SK-N-SH treated with all-trans-retinoic acid at 6 μM for 48 hours (cell line): ENCODE results near the gene RNF145.

ENCODE experiments used
- ATAC-seq: fragments of 200-7000 bp; cut with Tn5 transposase; 3 replicates; pipeline ENCODE4 v1.9.1; 2020; ENCODE audit warnings: mild to moderate bottlenecking, moderate library complexity
- ARNTL ChIP-seq: fragments of 450-650 bp; formaldehyde crosslinking; IDR thresholded peaks from 2 replicates; pipeline ENCODE4 v1.5.0; 2020; ENCODE audit warnings: low read depth, mild to moderate bottlenecking, moderate library complexity, borderline replicate concordance
- BACH2 ChIP-seq: fragments of 250-450 bp; sonication (Bioruptor Pico); IDR thresholded peaks from 2 replicates; pipeline ENCODE4 v1.9.0; 2021; ENCODE audit warnings: mild to moderate bottlenecking, borderline replicate concordance
- CREB5 ChIP-seq: fragments of 250-450 bp; sonication (Bioruptor Pico); IDR thresholded peaks from 2 replicates; pipeline ENCODE4 v1.5.1; 2020; ENCODE audit warnings: low read depth, mild to moderate bottlenecking, moderate library complexity
- CSRNP3 ChIP-seq: fragments of 250-450 bp; sonication (Bioruptor Pico); IDR thresholded peaks from 2 replicates; pipeline ENCODE4 v1.5.1; 2021; ENCODE audit warnings: mild to moderate bottlenecking, moderate library complexity
- ESRRG ChIP-seq: fragments of 250-450 bp; sonication (Bioruptor Pico); IDR thresholded peaks from 2 replicates; pipeline ENCODE4 v1.6.1; 2021; ENCODE audit warnings: mild to moderate bottlenecking
- ISL1 ChIP-seq: fragments of 250-450 bp; sonication (Bioruptor Pico); IDR thresholded peaks from 2 replicates; pipeline ENCODE4 v2.1.2; 2022; ENCODE audit warnings: mild to moderate bottlenecking, moderate library complexity
- PPARA ChIP-seq: fragments of 250-450 bp; sonication (Bioruptor Pico); IDR thresholded peaks from 2 replicates; pipeline ENCODE4 v1.5.0; 2020; ENCODE audit warnings: mild to moderate bottlenecking, borderline replicate concordance
- RARB ChIP-seq: fragments of 250-450 bp; sonication (Bioruptor Pico); IDR thresholded peaks from 2 replicates; pipeline ENCODE4 v1.8.0; 2021; ENCODE audit warnings: mild to moderate bottlenecking, moderate library complexity
- TCF4 ChIP-seq: fragments of 250-450 bp; sonication (Bioruptor Pico); IDR thresholded peaks from 2 replicates; pipeline ENCODE4 v1.8.0; 2021; ENCODE audit warnings: mild to moderate bottlenecking, moderate library complexity, borderline replicate concordance
- TOX ChIP-seq: fragments of 250-450 bp; sonication (Bioruptor Pico); IDR thresholded peaks from 2 replicates; pipeline ENCODE4 v1.8.0; 2021; ENCODE audit warnings: mild to moderate bottlenecking, moderate library complexity, borderline replicate concordance
- ZC3H10 ChIP-seq: fragments of 250-450 bp; sonication (Bioruptor Pico); IDR thresholded peaks from 2 replicates; pipeline ENCODE4 v1.5.1; 2021; ENCODE audit warnings: mild to moderate bottlenecking, moderate library complexity
- ZFP30 ChIP-seq: fragments of 450-650 bp; formaldehyde crosslinking; IDR thresholded peaks from 2 replicates; pipeline ENCODE4 v1.5.0; 2022; ENCODE audit warnings: mild to moderate bottlenecking, moderate library complexity
- ZNF565 ChIP-seq: fragments of 450-650 bp; formaldehyde crosslinking; conservative IDR thresholded peaks from 2 replicates; pipeline ENCODE4 v1.5.0; 2020; ENCODE audit warnings: low read depth, mild to moderate bottlenecking, moderate library complexity
- ZNF70 ChIP-seq: fragments of 450-650 bp; formaldehyde crosslinking; IDR thresholded peaks from 2 replicates; pipeline ENCODE4 v1.5.0; 2020; ENCODE audit warnings: mild to moderate bottlenecking, moderate library complexity
- ZNF8 ChIP-seq: fragments of 450-650 bp; formaldehyde crosslinking; IDR thresholded peaks from 2 replicates; pipeline ENCODE4 v1.5.0; 2020; ENCODE audit warnings: mild to moderate bottlenecking, moderate library complexity
- TF ChIP-seq, protein P1 (sequence below): fragments of 250-450 bp; sonication (Bioruptor Pico); IDR thresholded peaks from 2 replicates; pipeline ENCODE4 v1.5.0; 2020; ENCODE audit warnings: mild to moderate bottlenecking, moderate library complexity
- TF ChIP-seq, protein P2 (sequence below): fragments of 250-450 bp; sonication (Bioruptor Pico); IDR thresholded peaks from 2 replicates; pipeline ENCODE4 v1.8.0; 2021; ENCODE audit warnings: low read depth, mild to moderate bottlenecking, moderate library complexity, borderline replicate concordance
- TF ChIP-seq, protein P3 (sequence below): fragments of 250-450 bp; sonication (Bioruptor Pico); IDR thresholded peaks from 2 replicates; pipeline ENCODE4 v1.8.0; 2020; ENCODE audit warnings: mild to moderate bottlenecking, moderate library complexity, borderline replicate concordance

RNF145 gene

GRCh38 chr5:159135896-159136531 is 73.3 kb downstream of the RNF145 start:
- TF ChIP-seq, protein P1, sequence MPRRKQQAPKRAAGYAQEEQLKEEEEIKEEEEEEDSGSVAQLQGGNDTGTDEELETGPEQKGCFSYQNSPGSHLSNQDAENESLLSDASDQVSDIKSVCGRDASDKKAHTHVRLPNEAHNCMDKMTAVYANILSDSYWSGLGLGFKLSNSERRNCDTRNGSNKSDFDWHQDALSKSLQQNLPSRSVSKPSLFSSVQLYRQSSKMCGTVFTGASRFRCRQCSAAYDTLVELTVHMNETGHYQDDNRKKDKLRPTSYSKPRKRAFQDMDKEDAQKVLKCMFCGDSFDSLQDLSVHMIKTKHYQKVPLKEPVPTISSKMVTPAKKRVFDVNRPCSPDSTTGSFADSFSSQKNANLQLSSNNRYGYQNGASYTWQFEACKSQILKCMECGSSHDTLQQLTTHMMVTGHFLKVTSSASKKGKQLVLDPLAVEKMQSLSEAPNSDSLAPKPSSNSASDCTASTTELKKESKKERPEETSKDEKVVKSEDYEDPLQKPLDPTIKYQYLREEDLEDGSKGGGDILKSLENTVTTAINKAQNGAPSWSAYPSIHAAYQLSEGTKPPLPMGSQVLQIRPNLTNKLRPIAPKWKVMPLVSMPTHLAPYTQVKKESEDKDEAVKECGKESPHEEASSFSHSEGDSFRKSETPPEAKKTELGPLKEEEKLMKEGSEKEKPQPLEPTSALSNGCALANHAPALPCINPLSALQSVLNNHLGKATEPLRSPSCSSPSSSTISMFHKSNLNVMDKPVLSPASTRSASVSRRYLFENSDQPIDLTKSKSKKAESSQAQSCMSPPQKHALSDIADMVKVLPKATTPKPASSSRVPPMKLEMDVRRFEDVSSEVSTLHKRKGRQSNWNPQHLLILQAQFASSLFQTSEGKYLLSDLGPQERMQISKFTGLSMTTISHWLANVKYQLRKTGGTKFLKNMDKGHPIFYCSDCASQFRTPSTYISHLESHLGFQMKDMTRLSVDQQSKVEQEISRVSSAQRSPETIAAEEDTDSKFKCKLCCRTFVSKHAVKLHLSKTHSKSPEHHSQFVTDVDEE = no peak
- TF ChIP-seq CSRNP3 (CRISPR knock-in tag) (no peak), PPARA (CRISPR knock-in tag) (no peak), TOX (CRISPR knock-in tag) (no peak), TCF4 (CRISPR knock-in tag) (no peak), ZNF70 (CRISPR knock-in tag) (no peak), ZC3H10 (CRISPR knock-in tag) (no peak), ESRRG (CRISPR knock-in tag) (no peak)
- TF ChIP-seq, all 23 proteins: peak for 0
- peak; percentile 73 for ATAC-seq

GRCh38 chr5:159133041-159133741 is 76.2 kb downstream of the RNF145 start:
- peak; percentile 84 for ATAC-seq
- TF ChIP-seq RARB (no peak), CREB5 (CRISPR knock-in tag) (no peak), ESRRG (CRISPR knock-in tag) (no peak), ZC3H10 (CRISPR knock-in tag) (no peak), TCF4 (CRISPR knock-in tag) (no peak), ZNF8 (no peak), ISL1 (no peak), BACH2 (CRISPR knock-in tag) (no peak)

- no peak for ATAC-seq
- no peak for TF ChIP-seq TOX (CRISPR knock-in tag)
- TF ChIP-seq BACH2 (CRISPR knock-in tag) = no peak
- TF ChIP-seq, protein P2, sequence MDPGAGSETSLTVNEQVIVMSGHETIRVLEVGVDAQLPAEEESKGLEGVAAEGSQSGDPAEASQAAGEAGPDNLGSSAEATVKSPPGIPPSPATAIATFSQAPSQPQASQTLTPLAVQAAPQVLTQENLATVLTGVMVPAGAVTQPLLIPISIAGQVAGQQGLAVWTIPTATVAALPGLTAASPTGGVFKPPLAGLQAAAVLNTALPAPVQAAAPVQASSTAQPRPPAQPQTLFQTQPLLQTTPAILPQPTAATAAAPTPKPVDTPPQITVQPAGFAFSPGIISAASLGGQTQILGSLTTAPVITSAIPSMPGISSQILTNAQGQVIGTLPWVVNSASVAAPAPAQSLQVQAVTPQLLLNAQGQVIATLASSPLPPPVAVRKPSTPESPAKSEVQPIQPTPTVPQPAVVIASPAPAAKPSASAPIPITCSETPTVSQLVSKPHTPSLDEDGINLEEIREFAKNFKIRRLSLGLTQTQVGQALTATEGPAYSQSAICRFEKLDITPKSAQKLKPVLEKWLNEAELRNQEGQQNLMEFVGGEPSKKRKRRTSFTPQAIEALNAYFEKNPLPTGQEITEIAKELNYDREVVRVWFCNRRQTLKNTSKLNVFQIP = no peak
- no peak for TF ChIP-seq ZNF565
- TF ChIP-seq ZFP30 (CRISPR knock-in tag) = no peak
- no peak for TF ChIP-seq ARNTL (CRISPR knock-in tag)
- no peak for TF ChIP-seq TCF4 (CRISPR knock-in tag)
- TF ChIP-seq, protein P3, sequence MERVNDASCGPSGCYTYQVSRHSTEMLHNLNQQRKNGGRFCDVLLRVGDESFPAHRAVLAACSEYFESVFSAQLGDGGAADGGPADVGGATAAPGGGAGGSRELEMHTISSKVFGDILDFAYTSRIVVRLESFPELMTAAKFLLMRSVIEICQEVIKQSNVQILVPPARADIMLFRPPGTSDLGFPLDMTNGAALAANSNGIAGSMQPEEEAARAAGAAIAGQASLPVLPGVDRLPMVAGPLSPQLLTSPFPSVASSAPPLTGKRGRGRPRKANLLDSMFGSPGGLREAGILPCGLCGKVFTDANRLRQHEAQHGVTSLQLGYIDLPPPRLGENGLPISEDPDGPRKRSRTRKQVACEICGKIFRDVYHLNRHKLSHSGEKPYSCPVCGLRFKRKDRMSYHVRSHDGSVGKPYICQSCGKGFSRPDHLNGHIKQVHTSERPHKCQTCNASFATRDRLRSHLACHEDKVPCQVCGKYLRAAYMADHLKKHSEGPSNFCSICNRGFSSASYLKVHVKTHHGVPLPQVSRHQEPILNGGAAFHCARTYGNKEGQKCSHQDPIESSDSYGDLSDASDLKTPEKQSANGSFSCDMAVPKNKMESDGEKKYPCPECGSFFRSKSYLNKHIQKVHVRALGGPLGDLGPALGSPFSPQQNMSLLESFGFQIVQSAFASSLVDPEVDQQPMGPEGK (CRISPR knock-in tag) = no peak
Observed at GRCh38 chr5:159132429-159133040, 76.8 kb downstream of the RNF145 start.
